HCT116 (cell line): Measurements from ENCODE around the gene PRKG1. TPM values are rescaled to one million over a fixed set of nuclear protein-coding genes. Genes with fewer than 3 reads are reported as not detected.

ENCODE experiments used
- ATAC-seq: fragments of 200-7000 bp; cut with Tn5 transposase; 2 replicates; pipeline ENCODE4 v1.9.1; 2020; ENCODE audit warnings: mild to moderate bottlenecking, moderate library complexity
- BruUV-seq: library from RNA; stranded (reverse); fragments of 400-500 nt; replicated peaks from 2 replicates; lab custom pipeline; 2021; lab: Mats Ljungman, UMichigan
- CTCF ChIA-PET: fragments of 300-600 bp; sonication (Branson Sonifier 250); formaldehyde crosslinking; loops from one replicate; lab custom pipeline; 2021; ENCODE audit warnings: antibody characterized with exemption; lab: Charles Lee
- POLR2A ChIA-PET: fragments of 300-600, 350-600 bp; sonication (Branson Sonifier 250); formaldehyde crosslinking; loops from one replicate; lab custom pipeline; 2021; ENCODE audit warnings: antibody characterized with exemption; lab: Charles Lee
- RAD21 ChIA-PET, 2 experiments: fragments of 300-600 bp; sonication (Branson Sonifier 250); formaldehyde crosslinking; loops; one replicate each; lab custom pipeline; 2023; ENCODE audit warnings: low total read pairs in 2 of 2; ENCODE audit not compliant: uncharacterized antibody in 2 of 2, unreplicated experiment in 2 of 2, low non-redundant PET in 1 of 2; lab: Charles Lee
- DNase-seq: peaks from one replicate; pipeline ENCODE4 v3.0.0-alpha.2; 2010; ENCODE audit warnings: low read depth, low spot score
- H2AFZ ChIP-seq: fragments of 200-600 bp; shearing (Covaris generic), sonication (generic); 2 replicates; pipeline ENCODE4 v1.6.1; 2017; ENCODE audit warnings: low read depth, mixed run types, mixed read lengths, antibody characterized with exemption, low read length; ENCODE audit not compliant: poor library complexity, severe bottlenecking
- H3K27ac ChIP-seq: 2 replicates; pipeline ENCODE4 v1.5.1; 2012; ENCODE audit warnings: low read depth, low read length
- H3K27me3 ChIP-seq: fragments of 200-600 bp; sonication (generic); 2 replicates; pipeline ENCODE4 v1.6.1; 2016; ENCODE audit warnings: mixed run types, low read length, mixed read lengths; ENCODE audit not compliant: insufficient read depth
- H3K36me3 ChIP-seq, 2 experiments: fragments of 200-500 bp in 1 of 2; fragments of 200-600 bp in 1 of 2; sonication (Bioruptor generic) in 1 of 2; sonication (generic) in 1 of 2; 2 replicates each; pipeline versions ENCODE4 v1.5.1 to v1.6.1; 2014 to 2016; ENCODE audit warnings: low read length in 2 of 2, inconsistent platforms in 1 of 2, mixed read lengths in 1 of 2, mixed run types in 1 of 2; ENCODE audit not compliant: insufficient read depth in 2 of 2, control insufficient read depth in 1 of 2
- H3K4me1 ChIP-seq, 2 experiments: fragments of 200-600 bp in 1 of 2; sonication (generic) in 1 of 2; 2 replicates each; pipeline versions ENCODE4 v1.5.1 to v1.6.1; 2012 to 2017; ENCODE audit warnings: low read length in 2 of 2, inconsistent platforms in 1 of 2, mild to moderate bottlenecking in 1 of 2, mixed read lengths in 1 of 2, mixed run types in 1 of 2, moderate library complexity in 1 of 2; ENCODE audit not compliant: insufficient read depth in 2 of 2, control insufficient read depth in 1 of 2
- H3K4me2 ChIP-seq: fragments of 200-600 bp; sonication (generic); 2 replicates; pipeline ENCODE4 v1.6.1; 2017; ENCODE audit warnings: mixed run types, low read length, mixed read lengths
- H3K4me3 ChIP-seq, 2 experiments: fragments of 200-600 bp in 1 of 2; sonication (generic) in 1 of 2; replicated peaks in 1 of 2; 2 replicates each; pipeline ENCODE4 v1.5.1; 2011 to 2016; ENCODE audit warnings: low read length in 2 of 2, control low read depth in 1 of 2, low read depth in 1 of 2, mild to moderate bottlenecking in 1 of 2, mixed read lengths in 1 of 2, mixed run types in 1 of 2
- H3K79me2 ChIP-seq: fragments of 200-600 bp; sonication (generic); 2 replicates; pipeline ENCODE4 v1.6.1; 2017; ENCODE audit warnings: mild to moderate bottlenecking, mixed run types, low read length, moderate library complexity, mixed read lengths; ENCODE audit not compliant: insufficient read depth
- H3K9ac ChIP-seq: fragments of 200-600 bp; sonication (generic); 2 replicates; pipeline ENCODE4 v1.6.1; 2016; ENCODE audit warnings: low read length, mixed read lengths
- H3K9me2 ChIP-seq: fragments of 200-600 bp; sonication (generic), shearing (Covaris generic); 2 replicates; pipeline ENCODE4 v1.6.1; 2017; ENCODE audit warnings: mixed run types, mild to moderate bottlenecking, moderate library complexity; ENCODE audit not compliant: insufficient read depth
- H3K9me3 ChIP-seq, 2 experiments: fragments of 200-500 bp in 1 of 2; fragments of 200-600 bp in 1 of 2; sonication (Bioruptor generic) in 1 of 2; sonication (generic) in 1 of 2; 2 replicates each; pipeline ENCODE4 v1.6.1; 2014 to 2017; ENCODE audit warnings: low read length in 2 of 2, mixed read lengths in 2 of 2, inconsistent platforms in 1 of 2, low read depth in 1 of 2, mild to moderate bottlenecking in 1 of 2, mixed run types in 1 of 2, moderate library complexity in 1 of 2; ENCODE audit not compliant: control insufficient read depth in 1 of 2, insufficient read depth in 1 of 2
- H4K20me1 ChIP-seq: fragments of 200-600 bp; sonication (generic), shearing (Covaris generic); 2 replicates; pipeline ENCODE4 v1.6.1; 2017; ENCODE audit warnings: mixed run types, mild to moderate bottlenecking, moderate library complexity; ENCODE audit not compliant: insufficient read depth
- CEBPB ChIP-seq: IDR thresholded peaks from 2 replicates; pipeline ENCODE4 v1.6.1; 2012; ENCODE audit warnings: low read depth
- EGR1 ChIP-seq: IDR thresholded peaks from 2 replicates; pipeline ENCODE4 v1.6.1; 2012; ENCODE audit warnings: low read depth
- ELF1 ChIP-seq: IDR thresholded peaks from 2 replicates; pipeline ENCODE4 v1.6.1; 2012; ENCODE audit warnings: low read depth, borderline replicate concordance
- EZH2phosphoT487 ChIP-seq: fragments of 200-600 bp; IDR thresholded peaks from 2 replicates; pipeline ENCODE4 v1.6.1; 2018; ENCODE audit warnings: antibody characterized with exemption, borderline replicate concordance
- POLR2A ChIP-seq: IDR thresholded peaks from 2 replicates; pipeline ENCODE4 v1.7.0; 2011; ENCODE audit warnings: borderline replicate concordance; ENCODE audit not compliant: insufficient read depth, insufficient read length; ENCODE audit errors: extremely low read depth
- POLR2AphosphoS5 ChIP-seq: IDR thresholded peaks from 2 replicates; pipeline ENCODE4 v1.6.1; 2011; ENCODE audit warnings: mild to moderate bottlenecking, low read depth, low read length, moderate library complexity
- SP1 ChIP-seq: IDR thresholded peaks from 2 replicates; pipeline ENCODE4 v1.6.1; 2012; ENCODE audit warnings: low read depth
- SRF ChIP-seq: IDR thresholded peaks from 2 replicates; pipeline ENCODE4 v1.6.1; 2012; ENCODE audit warnings: low read depth
- ZFX ChIP-seq: fragments of 450-650 bp; IDR thresholded peaks from 2 replicates; pipeline ENCODE4 v1.6.1; 2017
- ZNF274 ChIP-seq: fragments of 200-500 bp; sonication (Bioruptor generic); IDR thresholded peaks from 2 replicates; pipeline ENCODE4 v1.6.1; 2014; ENCODE audit warnings: mild to moderate bottlenecking, low read depth, low read length, inconsistent platforms
- intact Hi-C: fragments of 100-400 bp; cut with micrococcal nuclease; formaldehyde crosslinking; loops from 2 replicates; pipeline ENCODE4 v1.10.0; 2022
- total RNA-seq: library from RNA; stranded (reverse); gene quantifications from one replicate; pipeline ENCODE4 v1.2.1, GENCODE V29; 2021; ENCODE audit not compliant: unreplicated experiment
- TF ChIP-seq, protein P1 (sequence below): IDR thresholded peaks from 2 replicates; pipeline ENCODE4 v1.6.1; 2011; ENCODE audit warnings: mild to moderate bottlenecking, low read length, moderate library complexity; ENCODE audit not compliant: insufficient replicate concordance; ENCODE audit errors: extremely low read depth
- TF ChIP-seq, protein P2 (sequence below): IDR thresholded peaks from 2 replicates; pipeline ENCODE4 v1.6.1; 2012
- TF ChIP-seq, protein P3 (sequence below), 3 experiments: fragments of 200-600 bp in 1 of 3; sonication (generic) in 1 of 3; IDR thresholded peaks in 2 of 3; conservative IDR thresholded peaks in 1 of 3; 2 replicates each; pipeline ENCODE4 v1.5.1; 2012 to 2017; ENCODE audit warnings: low read depth in 2 of 3, low read length in 2 of 3, antibody characterized with exemption in 1 of 3, borderline replicate concordance in 1 of 3, control low read depth in 1 of 3, mild to moderate bottlenecking in 1 of 3, mixed read lengths in 1 of 3, mixed run types in 1 of 3, moderate library complexity in 1 of 3; ENCODE audit not compliant: insufficient read depth in 1 of 3

The PRKG1 gene
- total RNA-seq, 1 experiment from 2014 or later: 1.4 TPM

- DNase-seq (no peak), ATAC-seq (no peak)
- no peak overlapping the region for H3K9ac ChIP-seq
- no TSS peak for BruUV-seq
- no peaks in the 10 kb centered on the region for H4K20me1 ChIP-seq
- H3K79me2 ChIP-seq: peaks cover under 1% of the 10 kb centered on the region; the same call in 1 of the 2 replicates
- H3K27me3 ChIP-seq: no peaks in the 10 kb centered on the region
- H3K9me3 ChIP-seq: no peaks in the 10 kb centered on the region
- no peak overlapping the region for H3K4me2 ChIP-seq
- TF ChIP-seq EZH2phosphoT487: no peak
- no peak for TF ChIP-seq ZNF274
- TF ChIP-seq, protein P1, sequence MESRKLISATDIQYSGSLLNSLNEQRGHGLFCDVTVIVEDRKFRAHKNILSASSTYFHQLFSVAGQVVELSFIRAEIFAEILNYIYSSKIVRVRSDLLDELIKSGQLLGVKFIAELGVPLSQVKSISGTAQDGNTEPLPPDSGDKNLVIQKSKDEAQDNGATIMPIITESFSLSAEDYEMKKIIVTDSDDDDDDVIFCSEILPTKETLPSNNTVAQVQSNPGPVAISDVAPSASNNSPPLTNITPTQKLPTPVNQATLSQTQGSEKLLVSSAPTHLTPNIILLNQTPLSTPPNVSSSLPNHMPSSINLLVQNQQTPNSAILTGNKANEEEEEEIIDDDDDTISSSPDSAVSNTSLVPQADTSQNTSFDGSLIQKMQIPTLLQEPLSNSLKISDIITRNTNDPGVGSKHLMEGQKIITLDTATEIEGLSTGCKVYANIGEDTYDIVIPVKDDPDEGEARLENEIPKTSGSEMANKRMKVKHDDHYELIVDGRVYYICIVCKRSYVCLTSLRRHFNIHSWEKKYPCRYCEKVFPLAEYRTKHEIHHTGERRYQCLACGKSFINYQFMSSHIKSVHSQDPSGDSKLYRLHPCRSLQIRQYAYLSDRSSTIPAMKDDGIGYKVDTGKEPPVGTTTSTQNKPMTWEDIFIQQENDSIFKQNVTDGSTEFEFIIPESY: no peak
- TF ChIP-seq ELF1: no peak
- TF ChIP-seq, protein P2, sequence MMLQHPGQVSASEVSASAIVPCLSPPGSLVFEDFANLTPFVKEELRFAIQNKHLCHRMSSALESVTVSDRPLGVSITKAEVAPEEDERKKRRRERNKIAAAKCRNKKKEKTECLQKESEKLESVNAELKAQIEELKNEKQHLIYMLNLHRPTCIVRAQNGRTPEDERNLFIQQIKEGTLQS: no peak
- no peak for TF ChIP-seq CEBPB
- no peak for TF ChIP-seq EGR1
- TF ChIP-seq POLR2A: no peak
- TF ChIP-seq POLR2AphosphoS5: no peak
- TF ChIP-seq ZFX: no peak
- TF ChIP-seq, protein P3, sequence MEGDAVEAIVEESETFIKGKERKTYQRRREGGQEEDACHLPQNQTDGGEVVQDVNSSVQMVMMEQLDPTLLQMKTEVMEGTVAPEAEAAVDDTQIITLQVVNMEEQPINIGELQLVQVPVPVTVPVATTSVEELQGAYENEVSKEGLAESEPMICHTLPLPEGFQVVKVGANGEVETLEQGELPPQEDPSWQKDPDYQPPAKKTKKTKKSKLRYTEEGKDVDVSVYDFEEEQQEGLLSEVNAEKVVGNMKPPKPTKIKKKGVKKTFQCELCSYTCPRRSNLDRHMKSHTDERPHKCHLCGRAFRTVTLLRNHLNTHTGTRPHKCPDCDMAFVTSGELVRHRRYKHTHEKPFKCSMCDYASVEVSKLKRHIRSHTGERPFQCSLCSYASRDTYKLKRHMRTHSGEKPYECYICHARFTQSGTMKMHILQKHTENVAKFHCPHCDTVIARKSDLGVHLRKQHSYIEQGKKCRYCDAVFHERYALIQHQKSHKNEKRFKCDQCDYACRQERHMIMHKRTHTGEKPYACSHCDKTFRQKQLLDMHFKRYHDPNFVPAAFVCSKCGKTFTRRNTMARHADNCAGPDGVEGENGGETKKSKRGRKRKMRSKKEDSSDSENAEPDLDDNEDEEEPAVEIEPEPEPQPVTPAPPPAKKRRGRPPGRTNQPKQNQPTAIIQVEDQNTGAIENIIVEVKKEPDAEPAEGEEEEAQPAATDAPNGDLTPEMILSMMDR (IDR thresholded peaks at IDR 0.05 in 2 of 3, conservative IDR thresholded peaks at IDR 0.05 in 1 of 3; ENCODE audit: borderline replicate concordance in 1 of 3, insufficient read depth in 1 of 3, low read depth in 2 of 3, low read length in 2 of 3): no peak
- TF ChIP-seq SRF: no peak
- no peak for TF ChIP-seq SP1
- peaks cover 36 to 52% of the 10 kb centered on the region in 2 experiments for H3K4me1 ChIP-seq
- no peaks in the 10 kb centered on the region for H3K9me2 ChIP-seq
- POLR2A ChIA-PET: no interaction called here
- RAD21 ChIA-PET: no interaction called here
- H3K36me3 ChIP-seq: 0 out of 4 replicates have a peak, but pooled peaks cover 0 to under 1% of the 10 kb centered on the region in 2 experiments
- intact Hi-C loops: no loop called here
- peak overlapping the region; percentile 51 for H2AFZ ChIP-seq
- H3K27ac ChIP-seq: no peak overlapping the region; the same call in 1 of the 2 replicates
- no peak overlapping the region for H3K4me3 ChIP-seq
- CTCF ChIA-PET: interaction anchor here (1.1 kb wide), 1 partner anchor 8 kb away, joined by 3 read pairs; the partner anchor contains the start of gene DKK1
These were observed 1248.0 kb downstream of the PRKG1 start for GRCh38 chr10:52322323-52322722.
